ENCODE data around the gene MAK.

- no peak for TF ChIP-seq EZH2 (IDR thresholded peaks at IDR 0.05; ENCODE audit: low read length)
- no peak for TF ChIP-seq CTCF (optimal IDR thresholded peaks at IDR 0.05 in 1 of 3, IDR thresholded peaks at IDR 0.05 in 1 of 3, conservative IDR thresholded peaks at IDR 0.05 in 1 of 3; ENCODE audit: extremely low read depth in 1 of 3, insufficient read depth in 2 of 3, low read length in 3 of 3)
These were observed 35.9 kb upstream of the MAK start for GRCh38 chr6:10874207-10874606.
